ENCODE data around the gene SLC29A3.

DNA sequence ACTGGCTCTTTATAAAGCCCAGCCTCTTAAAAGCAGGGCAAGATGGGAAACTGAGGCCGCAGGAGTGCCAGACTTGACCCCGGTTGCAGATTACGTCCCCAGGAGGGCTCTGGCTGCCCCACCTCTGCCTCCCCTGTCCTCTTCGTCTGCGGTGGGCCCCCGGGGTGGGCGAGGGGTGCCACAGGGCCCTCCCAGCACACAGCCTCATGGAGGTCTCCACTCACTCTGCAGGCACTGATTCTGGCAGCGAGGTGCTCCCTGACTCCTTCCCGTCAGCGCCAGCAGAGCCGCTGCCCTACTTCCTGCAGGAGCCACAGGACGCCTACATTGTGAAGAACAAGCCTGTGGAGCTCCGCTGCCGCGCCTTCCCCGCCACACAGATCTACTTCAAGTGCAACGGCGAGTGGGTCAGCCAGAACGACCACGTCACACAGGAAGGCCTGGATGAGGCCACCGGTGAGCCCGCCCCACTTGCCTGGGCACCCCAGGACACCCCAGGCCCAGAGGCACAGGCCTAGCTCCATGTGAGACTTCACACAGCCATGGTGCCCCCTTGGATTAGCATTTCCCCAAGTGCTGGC is 39.4 kb upstream of the SLC29A3 start:
- TF ChIP-seq EP300 (IDR thresholded peaks at IDR 0.05; ENCODE audit: borderline replicate concordance): no peak
- no peak for TF ChIP-seq REST (IDR thresholded peaks at IDR 0.05; ENCODE audit: low read depth)
- no peak for TF ChIP-seq CREB1 (IDR thresholded peaks at IDR 0.05; ENCODE audit: low read depth)
- TF ChIP-seq TAF1 (IDR thresholded peaks at IDR 0.05; ENCODE audit: low read depth): no peak
- no peak for TF ChIP-seq RAD21 (IDR thresholded peaks at IDR 0.05; ENCODE audit: low read depth)

Measured in Ishikawa (cell line).